ENCODE results near the gene POGLUT3.

POGLUT3 gene

DNA sequence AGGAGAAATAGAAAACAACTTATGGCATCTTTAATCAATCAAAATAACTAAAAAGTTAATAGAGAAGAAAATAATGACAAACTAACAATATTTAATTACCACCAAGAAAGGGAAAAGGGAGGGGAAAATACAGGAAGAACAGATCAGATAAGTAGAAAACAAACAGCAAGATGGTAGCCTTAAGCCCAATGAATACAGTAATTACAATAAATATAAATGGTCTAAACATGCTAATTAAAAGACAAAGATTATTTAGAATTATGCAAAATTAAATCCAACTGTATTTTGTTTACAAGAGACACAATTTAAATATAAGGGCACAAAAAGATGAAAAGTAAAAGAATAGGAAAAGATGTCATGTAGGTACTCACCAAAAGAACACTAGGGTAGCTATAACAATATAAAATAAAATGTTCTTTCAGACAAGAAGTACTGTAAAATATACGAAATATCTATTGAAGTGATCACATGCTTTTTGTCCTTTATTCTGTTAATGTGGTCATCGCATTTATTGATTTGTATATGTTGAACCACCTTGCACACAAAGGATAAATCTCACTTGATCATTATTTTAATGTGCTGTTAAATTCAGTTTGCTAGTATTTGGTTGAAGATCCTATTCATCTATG, 44.9 kb downstream of the POGLUT3 start:
- H3K4me3 ChIP-seq (ENCODE audit: low read depth in 1 of 2, low read length in 1 of 2): no peak overlapping the region
- H3K4me1 ChIP-seq (ENCODE audit: control insufficient read depth in 1 of 2, insufficient read depth in 1 of 2, low read depth in 1 of 2, low read length in 1 of 2): no peaks in the 10 kb centered on the region
- H3K27ac ChIP-seq: no peak overlapping the region
- no peaks in the 10 kb centered on the region for H3K36me3 ChIP-seq
- no peaks in the 10 kb centered on the region for H3K27me3 ChIP-seq
- H3K9me3 ChIP-seq: no peaks in the 10 kb centered on the region
- TF ChIP-seq, protein P1, sequence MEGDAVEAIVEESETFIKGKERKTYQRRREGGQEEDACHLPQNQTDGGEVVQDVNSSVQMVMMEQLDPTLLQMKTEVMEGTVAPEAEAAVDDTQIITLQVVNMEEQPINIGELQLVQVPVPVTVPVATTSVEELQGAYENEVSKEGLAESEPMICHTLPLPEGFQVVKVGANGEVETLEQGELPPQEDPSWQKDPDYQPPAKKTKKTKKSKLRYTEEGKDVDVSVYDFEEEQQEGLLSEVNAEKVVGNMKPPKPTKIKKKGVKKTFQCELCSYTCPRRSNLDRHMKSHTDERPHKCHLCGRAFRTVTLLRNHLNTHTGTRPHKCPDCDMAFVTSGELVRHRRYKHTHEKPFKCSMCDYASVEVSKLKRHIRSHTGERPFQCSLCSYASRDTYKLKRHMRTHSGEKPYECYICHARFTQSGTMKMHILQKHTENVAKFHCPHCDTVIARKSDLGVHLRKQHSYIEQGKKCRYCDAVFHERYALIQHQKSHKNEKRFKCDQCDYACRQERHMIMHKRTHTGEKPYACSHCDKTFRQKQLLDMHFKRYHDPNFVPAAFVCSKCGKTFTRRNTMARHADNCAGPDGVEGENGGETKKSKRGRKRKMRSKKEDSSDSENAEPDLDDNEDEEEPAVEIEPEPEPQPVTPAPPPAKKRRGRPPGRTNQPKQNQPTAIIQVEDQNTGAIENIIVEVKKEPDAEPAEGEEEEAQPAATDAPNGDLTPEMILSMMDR (IDR thresholded peaks at IDR 0.05): no peak

All from neutrophil (primary cell).